Measurements from ENCODE around the gene SLC25A30.

SLC25A30 gene

DNA sequence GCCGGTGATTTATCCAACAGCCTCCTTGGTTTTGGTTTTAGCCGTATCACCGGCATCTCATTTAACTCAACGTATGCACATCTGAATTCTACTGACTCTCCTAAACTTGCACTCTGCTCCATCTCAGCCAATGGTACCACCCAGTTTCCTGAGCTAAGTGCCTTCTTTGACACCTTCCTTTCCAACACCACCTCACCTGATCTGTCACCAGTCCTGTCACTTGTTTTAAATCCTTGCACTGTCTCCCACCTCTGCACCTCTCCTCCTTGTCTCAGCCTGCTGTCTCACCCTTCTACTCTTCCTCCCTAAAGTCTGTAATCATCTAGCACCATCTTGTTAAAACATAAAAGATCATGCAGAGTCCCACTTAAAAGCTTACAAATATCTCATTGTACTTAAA is 49.1 kb downstream of the SLC25A30 start:
- H3K27ac ChIP-seq (ENCODE audit: low read length), result no peak overlapping the region

GRCh38 chr13:45368571-45368970 is 49.6 kb downstream of the SLC25A30 start:
- H3K4me1 ChIP-seq (ENCODE audit: low read length), result peaks cover 27% of the 10 kb centered on the region
- no peaks in the 10 kb centered on the region for H3K27me3 ChIP-seq (ENCODE audit: low read depth, low read length)
- peaks cover 6% of the 10 kb centered on the region for H3K9me3 ChIP-seq (ENCODE audit: insufficient read depth, low read length)
- H3K79me2 ChIP-seq (ENCODE audit: low read length), result no peaks in the 10 kb centered on the region
- H3K9ac ChIP-seq (ENCODE audit: low read length), result no peak overlapping the region
- no peaks in the 10 kb centered on the region for H4K20me1 ChIP-seq (ENCODE audit: insufficient read depth, low read length)
- TF ChIP-seq CTCF (IDR thresholded peaks at IDR 0.05; ENCODE audit: low read depth, low read length) (no peak), EZH2phosphoT487 (IDR thresholded peaks at IDR 0.05; ENCODE audit: low read depth) (no peak)
- H3K36me3 ChIP-seq (replicated peaks; ENCODE audit: low read depth, low read length), result peaks cover 5% of the 10 kb centered on the region
- no peak overlapping the region for H3K27ac ChIP-seq (ENCODE audit: low read length)
- no peak overlapping the region for H3K4me2 ChIP-seq (ENCODE audit: low read length)
- no peak overlapping the region for H3K4me3 ChIP-seq (ENCODE audit: low read length)
- no peak overlapping the region for H2AFZ ChIP-seq (ENCODE audit: low read depth, low read length)

More for the DNA sequence above, 49.1 kb downstream of the SLC25A30 start:
- Histone ChIP-seq H3K36me3 (replicated peaks; ENCODE audit: low read depth, low read length) (no peaks in the 10 kb centered on the region), H3K9ac (ENCODE audit: low read length) (no peak overlapping the region), H3K9me3 (ENCODE audit: insufficient read depth, low read length) (0 out of 2 replicates have a peak, but pooled peaks cover under 1% of the 10 kb centered on the region), H2AFZ (ENCODE audit: low read depth, low read length) (no peak overlapping the region), H3K4me3 (ENCODE audit: low read length) (no peak overlapping the region), H3K4me1 (ENCODE audit: low read length) (peaks cover 27% of the 10 kb centered on the region), H3K27me3 (ENCODE audit: low read depth, low read length) (no peaks in the 10 kb centered on the region), H4K20me1 (ENCODE audit: insufficient read depth, low read length) (no peaks in the 10 kb centered on the region), H3K4me2 (ENCODE audit: low read length) (no peak overlapping the region), H3K79me2 (ENCODE audit: low read length) (no peaks in the 10 kb centered on the region)
- TF ChIP-seq CTCF (IDR thresholded peaks at IDR 0.05; ENCODE audit: low read depth, low read length) (no peak), EZH2phosphoT487 (IDR thresholded peaks at IDR 0.05; ENCODE audit: low read depth) (no peak)

- Histone ChIP-seq H4K20me1 (ENCODE audit: insufficient read depth, low read length) (no peaks in the 10 kb centered on the region), H2AFZ (ENCODE audit: low read depth, low read length) (no peak overlapping the region), H3K4me3 (ENCODE audit: low read length) (no peak overlapping the region), H3K9me3 (ENCODE audit: insufficient read depth, low read length) (peaks cover 7% of the 10 kb centered on the region), H3K27me3 (ENCODE audit: low read depth, low read length) (no peaks in the 10 kb centered on the region), H3K4me2 (ENCODE audit: low read length) (peak overlapping the region; percentile 56), H3K27ac (ENCODE audit: low read length) (peak overlapping the region; percentile 58), H3K79me2 (ENCODE audit: low read length) (no peaks in the 10 kb centered on the region), H3K4me1 (ENCODE audit: low read length) (peaks cover 27% of the 10 kb centered on the region), H3K9ac (ENCODE audit: low read length) (no peak overlapping the region), H3K36me3 (replicated peaks; ENCODE audit: low read depth, low read length) (peaks cover 10% of the 10 kb centered on the region)
- TF ChIP-seq EZH2phosphoT487 (IDR thresholded peaks at IDR 0.05; ENCODE audit: low read depth), result no peak
- TF ChIP-seq CTCF (IDR thresholded peaks at IDR 0.05; ENCODE audit: low read depth, low read length), result no peak
Measured at GRCh38 chr13:45368005-45368404, 50.2 kb downstream of the SLC25A30 start.

DNA sequence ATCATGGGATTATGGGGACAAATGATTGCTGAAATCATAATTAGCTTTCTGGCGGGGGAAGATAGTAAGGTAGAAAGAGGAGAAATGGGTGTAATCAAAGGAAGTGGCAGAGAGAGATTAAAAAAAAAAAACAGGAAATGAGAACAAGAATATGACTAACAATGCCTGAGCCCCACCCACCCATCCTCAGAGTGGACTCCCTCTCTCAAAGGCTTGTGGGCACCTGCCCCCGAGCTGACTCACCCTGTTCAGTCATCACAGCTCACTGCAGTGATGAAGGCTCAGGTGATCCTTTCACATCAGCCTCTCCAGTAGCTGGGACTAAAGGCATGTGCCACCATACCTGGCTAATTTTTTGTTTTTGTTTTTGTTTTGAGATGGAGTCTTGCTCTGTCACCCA is 50.8 kb downstream of the SLC25A30 start:
- Histone ChIP-seq H3K9me3 (ENCODE audit: insufficient read depth, low read length) (peaks cover 7% of the 10 kb centered on the region), H3K27ac (ENCODE audit: low read length) (peak overlapping the region; percentile 60), H3K9ac (ENCODE audit: low read length) (peak overlapping the region; percentile 29; the same call in 1 of the 2 replicates), H3K27me3 (ENCODE audit: low read depth, low read length) (no peaks in the 10 kb centered on the region), H3K4me1 (ENCODE audit: low read length) (peaks cover 27% of the 10 kb centered on the region), H2AFZ (ENCODE audit: low read depth, low read length) (no peak overlapping the region), H3K79me2 (ENCODE audit: low read length) (no peaks in the 10 kb centered on the region), H3K36me3 (replicated peaks; ENCODE audit: low read depth, low read length) (peaks cover 17% of the 10 kb centered on the region), H4K20me1 (ENCODE audit: insufficient read depth, low read length) (no peaks in the 10 kb centered on the region), H3K4me3 (ENCODE audit: low read length) (peak overlapping the region; percentile 28; the same call in 1 of the 2 replicates), H3K4me2 (ENCODE audit: low read length) (peak overlapping the region; percentile 56)
- TF ChIP-seq CTCF (IDR thresholded peaks at IDR 0.05; ENCODE audit: low read depth, low read length) (no peak), EZH2phosphoT487 (IDR thresholded peaks at IDR 0.05; ENCODE audit: low read depth) (no peak)
